ENCODE results near the gene LRTM2.

LRTM2 gene

GRCh38 chr12:1857086-1857485, 36.7 kb downstream of the LRTM2 start:
- peaks cover 11% of the 10 kb centered on the region for H3K9me3 ChIP-seq (ENCODE audit: control insufficient read depth, insufficient read depth, low read length)
- no peak overlapping the region for H3K4me3 ChIP-seq (ENCODE audit: low read length)

GRCh38 chr12:1857821-1858220, 37.5 kb downstream of the LRTM2 start:
- no peaks in the 10 kb centered on the region for H3K4me1 ChIP-seq (ENCODE audit: control insufficient read depth, insufficient read depth, low read length)
- WGBS (ENCODE audit: insufficient coverage, insufficient read length): no CpG with 5 or more reads among the region's 7 CpGs
- H3K27me3 ChIP-seq (ENCODE audit: control insufficient read depth, insufficient read depth, low read length): no peaks in the 10 kb centered on the region
- H3K9me3 ChIP-seq (ENCODE audit: control insufficient read depth, insufficient read depth, low read length): peaks cover 11% of the 10 kb centered on the region
- no peaks in the 10 kb centered on the region for H3K36me3 ChIP-seq (ENCODE audit: control insufficient read depth, insufficient read depth, low read length)
- no peak overlapping the region for H3K27ac ChIP-seq (ENCODE audit: low read length)
- no peak overlapping the region for H3K4me3 ChIP-seq (ENCODE audit: low read length)
- no peak for DNase-seq (ENCODE audit: low read depth, low spot score)

More at GRCh38 chr12:1857086-1857485, 36.7 kb downstream of the LRTM2 start:
- no CpG with 5 or more reads among the region's 2 CpGs for WGBS (ENCODE audit: insufficient coverage, insufficient read length)
- no peak for DNase-seq (ENCODE audit: low read depth, low spot score)
- no peaks in the 10 kb centered on the region for H3K4me1 ChIP-seq (ENCODE audit: control insufficient read depth, insufficient read depth, low read length)
- no peaks in the 10 kb centered on the region for H3K36me3 ChIP-seq (ENCODE audit: control insufficient read depth, insufficient read depth, low read length)
- no peaks in the 10 kb centered on the region for H3K27me3 ChIP-seq (ENCODE audit: control insufficient read depth, insufficient read depth, low read length)
- H3K27ac ChIP-seq (ENCODE audit: low read length): no peak overlapping the region

GRCh38 chr12:1858456-1858855, 38.1 kb downstream of the LRTM2 start:
- Histone ChIP-seq H3K4me1 (ENCODE audit: control insufficient read depth, insufficient read depth, low read length) (no peaks in the 10 kb centered on the region), H3K27ac (ENCODE audit: low read length) (no peak overlapping the region), H3K4me3 (ENCODE audit: low read length) (no peak overlapping the region), H3K27me3 (ENCODE audit: control insufficient read depth, insufficient read depth, low read length) (no peaks in the 10 kb centered on the region), H3K36me3 (ENCODE audit: control insufficient read depth, insufficient read depth, low read length) (no peaks in the 10 kb centered on the region), H3K9me3 (ENCODE audit: control insufficient read depth, insufficient read depth, low read length) (peaks cover 11% of the 10 kb centered on the region)
- no peak for DNase-seq (ENCODE audit: low read depth, low spot score)
- no CpG with 5 or more reads among the region's 11 CpGs for WGBS (ENCODE audit: insufficient coverage, insufficient read length)

- Histone ChIP-seq H3K27ac (ENCODE audit: low read length) (no peak overlapping the region), H3K27me3 (ENCODE audit: control insufficient read depth, insufficient read depth, low read length) (no peaks in the 10 kb centered on the region), H3K9me3 (ENCODE audit: control insufficient read depth, insufficient read depth, low read length) (peaks cover 11% of the 10 kb centered on the region), H3K4me3 (ENCODE audit: low read length) (no peak overlapping the region), H3K36me3 (ENCODE audit: control insufficient read depth, insufficient read depth, low read length) (no peaks in the 10 kb centered on the region; the same call in 1 of the 2 replicates), H3K4me1 (ENCODE audit: control insufficient read depth, insufficient read depth, low read length) (no peaks in the 10 kb centered on the region)
- no peak for DNase-seq (ENCODE audit: low read depth, low spot score)
- no CpG with 5 or more reads among the region's 7 CpGs for WGBS (ENCODE audit: insufficient coverage, insufficient read length)
Observed at GRCh38 chr12:1859643-1860042, 39.3 kb downstream of the LRTM2 start.

- H3K4me3 ChIP-seq (ENCODE audit: low read length): no peak overlapping the region
- H3K27ac ChIP-seq (ENCODE audit: low read length): no peak overlapping the region
- no peaks in the 10 kb centered on the region for H3K27me3 ChIP-seq (ENCODE audit: control insufficient read depth, insufficient read depth, low read length)
- H3K9me3 ChIP-seq (ENCODE audit: control insufficient read depth, insufficient read depth, low read length): no peaks in the 10 kb centered on the region
- no peaks in the 10 kb centered on the region for H3K4me1 ChIP-seq (ENCODE audit: control insufficient read depth, insufficient read depth, low read length)
- DNase-seq (ENCODE audit: low read depth, low spot score): no peak
- no peaks in the 10 kb centered on the region; the same call in 1 of the 2 replicates for H3K36me3 ChIP-seq (ENCODE audit: control insufficient read depth, insufficient read depth, low read length)
Observed at GRCh38 chr12:1862973-1863372, 42.6 kb downstream of the LRTM2 start.

GRCh38 chr12:1863823-1864222, 43.5 kb downstream of the LRTM2 start:
- no peaks in the 10 kb centered on the region for H3K27me3 ChIP-seq (ENCODE audit: control insufficient read depth, insufficient read depth, low read length)
- DNase-seq (ENCODE audit: low read depth, low spot score): no peak
- H3K4me1 ChIP-seq (ENCODE audit: control insufficient read depth, insufficient read depth, low read length): no peaks in the 10 kb centered on the region
- no peak overlapping the region for H3K4me3 ChIP-seq (ENCODE audit: low read length)
- no peak overlapping the region for H3K27ac ChIP-seq (ENCODE audit: low read length)
- WGBS (ENCODE audit: insufficient coverage, insufficient read length): no CpG with 5 or more reads among the region's 16 CpGs
- no peaks in the 10 kb centered on the region for H3K9me3 ChIP-seq (ENCODE audit: control insufficient read depth, insufficient read depth, low read length)
- H3K36me3 ChIP-seq (ENCODE audit: control insufficient read depth, insufficient read depth, low read length): no peaks in the 10 kb centered on the region; the same call in 1 of the 2 replicates

GRCh38 chr12:1864456-1864855, 44.1 kb downstream of the LRTM2 start:
- H3K27me3 ChIP-seq (ENCODE audit: control insufficient read depth, insufficient read depth, low read length): no peaks in the 10 kb centered on the region
- no peak overlapping the region for H3K27ac ChIP-seq (ENCODE audit: low read length)
- no peaks in the 10 kb centered on the region for H3K9me3 ChIP-seq (ENCODE audit: control insufficient read depth, insufficient read depth, low read length)
- H3K36me3 ChIP-seq (ENCODE audit: control insufficient read depth, insufficient read depth, low read length): no peaks in the 10 kb centered on the region; the same call in 1 of the 2 replicates
- no peak overlapping the region for H3K4me3 ChIP-seq (ENCODE audit: low read length)
- no peak for DNase-seq (ENCODE audit: low read depth, low spot score)
- no CpG with 5 or more reads among the region's 27 CpGs for WGBS (ENCODE audit: insufficient coverage, insufficient read length)
- H3K4me1 ChIP-seq (ENCODE audit: control insufficient read depth, insufficient read depth, low read length): no peaks in the 10 kb centered on the region

GRCh38 chr12:1864867-1865266, 44.5 kb downstream of the LRTM2 start:
- DNase-seq (ENCODE audit: low read depth, low spot score): no peak
- H3K4me3 ChIP-seq (ENCODE audit: low read length): no peak overlapping the region
- no peaks in the 10 kb centered on the region; the same call in 1 of the 2 replicates for H3K36me3 ChIP-seq (ENCODE audit: control insufficient read depth, insufficient read depth, low read length)
- H3K27me3 ChIP-seq (ENCODE audit: control insufficient read depth, insufficient read depth, low read length): no peaks in the 10 kb centered on the region
- H3K4me1 ChIP-seq (ENCODE audit: control insufficient read depth, insufficient read depth, low read length): no peaks in the 10 kb centered on the region
- no peak overlapping the region for H3K27ac ChIP-seq (ENCODE audit: low read length)
- no peaks in the 10 kb centered on the region for H3K9me3 ChIP-seq (ENCODE audit: control insufficient read depth, insufficient read depth, low read length)
- WGBS (ENCODE audit: insufficient coverage, insufficient read length): no CpG with 5 or more reads among the region's 37 CpGs

GRCh38 chr12:1865284-1865866, 45.0 kb downstream of the LRTM2 start:
- Histone ChIP-seq H3K4me3 (ENCODE audit: low read length) (no peak overlapping the region), H3K4me1 (ENCODE audit: control insufficient read depth, insufficient read depth, low read length) (no peaks in the 10 kb centered on the region), H3K27me3 (ENCODE audit: control insufficient read depth, insufficient read depth, low read length) (no peaks in the 10 kb centered on the region), H3K36me3 (ENCODE audit: control insufficient read depth, insufficient read depth, low read length) (no peaks in the 10 kb centered on the region; the same call in 1 of the 2 replicates), H3K9me3 (ENCODE audit: control insufficient read depth, insufficient read depth, low read length) (no peaks in the 10 kb centered on the region), H3K27ac (ENCODE audit: low read length) (no peak overlapping the region)
- no CpG with 5 or more reads among the region's 32 CpGs for WGBS (ENCODE audit: insufficient coverage, insufficient read length)
- DNase-seq (ENCODE audit: low read depth, low spot score): no peak

GRCh38 chr12:1869145-1869544, 48.8 kb downstream of the LRTM2 start:
- Histone ChIP-seq H3K4me3 (ENCODE audit: low read length) (no peak overlapping the region), H3K36me3 (ENCODE audit: control insufficient read depth, insufficient read depth, low read length) (no peaks in the 10 kb centered on the region; the same call in 1 of the 2 replicates), H3K27me3 (ENCODE audit: control insufficient read depth, insufficient read depth, low read length) (no peaks in the 10 kb centered on the region), H3K9me3 (ENCODE audit: control insufficient read depth, insufficient read depth, low read length) (no peaks in the 10 kb centered on the region), H3K4me1 (ENCODE audit: control insufficient read depth, insufficient read depth, low read length) (no peaks in the 10 kb centered on the region), H3K27ac (ENCODE audit: low read length) (no peak overlapping the region)
- WGBS (ENCODE audit: insufficient coverage, insufficient read length): no CpG with 5 or more reads among the region's 10 CpGs
- DNase-seq (ENCODE audit: low read depth, low spot score): no peak

- Histone ChIP-seq H3K27ac (ENCODE audit: low read length) (no peak overlapping the region), H3K4me3 (ENCODE audit: low read length) (no peak overlapping the region), H3K36me3 (ENCODE audit: control insufficient read depth, insufficient read depth, low read length) (no peaks in the 10 kb centered on the region; the same call in 1 of the 2 replicates), H3K9me3 (ENCODE audit: control insufficient read depth, insufficient read depth, low read length) (no peaks in the 10 kb centered on the region), H3K4me1 (ENCODE audit: control insufficient read depth, insufficient read depth, low read length) (no peaks in the 10 kb centered on the region), H3K27me3 (ENCODE audit: control insufficient read depth, insufficient read depth, low read length) (no peaks in the 10 kb centered on the region)
- no peak for DNase-seq (ENCODE audit: low read depth, low spot score)
- no CpG with 5 or more reads among the region's 7 CpGs for WGBS (ENCODE audit: insufficient coverage, insufficient read length)
Observed at GRCh38 chr12:1870086-1870485, 49.7 kb downstream of the LRTM2 start.

Data from iPS DF 6.9 (cell line).